K562 (cell line): ENCODE results near the gene VPS11. TPM values are rescaled to one million over a fixed set of nuclear protein-coding genes. Genes with fewer than 3 reads are reported as not detected.

Experiments
- DMBX1 ChIP-seq: fragments of 250-450 bp; sonication (Bioruptor Pico); IDR thresholded peaks from 2 replicates; pipeline ENCODE4 v1.8.0; 2022; ENCODE audit warnings: inconsistent platforms, mild to moderate bottlenecking, moderate library complexity, borderline replicate concordance
- GABPB2 ChIP-seq: fragments of 250-450 bp; sonication (Bioruptor Pico); conservative IDR thresholded peaks from 2 replicates; pipeline ENCODE4 v1.5.1; 2021; ENCODE audit warnings: mild to moderate bottlenecking
- GATAD2A ChIP-seq: fragments of 450-650 bp; IDR thresholded peaks from 2 replicates; pipeline ENCODE4 v1.6.1; 2017
- HDAC1 ChIP-seq, 2 experiments: fragments of 450-650 bp; IDR thresholded peaks; 2 replicates each; pipeline ENCODE4 v1.6.1; 2016 to 2017; ENCODE audit warnings: inconsistent platforms in 1 of 2, mild to moderate bottlenecking in 1 of 2, moderate library complexity in 1 of 2
- KLF1 ChIP-seq: fragments of 450-650 bp; IDR thresholded peaks from 2 replicates; pipeline ENCODE4 v1.6.1; 2016; ENCODE audit warnings: missing genetic modification characterization, missing compliant biosample characterization
- KLF16 ChIP-seq: IDR thresholded peaks from 2 replicates; pipeline ENCODE4 v1.6.1; 2016; ENCODE audit warnings: antibody characterized with exemption
- MTF1 ChIP-seq: fragments of 250-450 bp; sonication (Bioruptor Pico); IDR thresholded peaks from 2 replicates; pipeline ENCODE4 v1.9.0; 2021; ENCODE audit warnings: moderate library complexity, mild to moderate bottlenecking, inconsistent platforms, borderline replicate concordance
- NELFE ChIP-seq: IDR thresholded peaks from 2 replicates; pipeline ENCODE4 v1.6.1; 2011; ENCODE audit warnings: mild to moderate bottlenecking; ENCODE audit not compliant: insufficient read depth, insufficient read length
- NEUROD1 ChIP-seq: fragments of 150-350 bp; IDR thresholded peaks from 2 replicates; pipeline ENCODE4 v1.6.1; 2014; ENCODE audit warnings: borderline replicate concordance, low read length, low read depth; ENCODE audit not compliant: partially characterized antibody
- NR3C1 ChIP-seq: sonication (generic); formaldehyde crosslinking; IDR thresholded peaks from 2 replicates; pipeline ENCODE4 v1.8.1; 2022; ENCODE audit warnings: missing genetic modification reagents
- POLR2B ChIP-seq: fragments of 450-650 bp; IDR thresholded peaks from 2 replicates; pipeline ENCODE4 v1.6.1; 2018; ENCODE audit warnings: low read depth; ENCODE audit not compliant: partially characterized antibody
- PTTG1 ChIP-seq: fragments of 450-650 bp; IDR thresholded peaks from 2 replicates; pipeline ENCODE4 v1.6.1; 2016; ENCODE audit warnings: low read depth, mild to moderate bottlenecking, missing genetic modification characterization, missing compliant biosample characterization
- RAD51 ChIP-seq: fragments of 450-650 bp; IDR thresholded peaks from 2 replicates; pipeline ENCODE4 v1.7.1; 2016; ENCODE audit warnings: low read depth, mild to moderate bottlenecking, borderline replicate concordance
- ZNF212 ChIP-seq: fragments of 450-650 bp; formaldehyde crosslinking; IDR thresholded peaks from 2 replicates; pipeline ENCODE4 v1.4.0; 2020; ENCODE audit warnings: mild to moderate bottlenecking
- ZNF232 ChIP-seq: sonication (generic); formaldehyde crosslinking; IDR thresholded peaks from 2 replicates; pipeline ENCODE4 v1.8.0; 2022; ENCODE audit warnings: mild to moderate bottlenecking, missing genetic modification reagents
- ZNF282 ChIP-seq: sonication (generic); formaldehyde crosslinking; IDR thresholded peaks from 2 replicates; pipeline ENCODE4 v1.8.1; 2023; ENCODE audit warnings: missing genetic modification reagents
- ZNF316 ChIP-seq: fragments of 450-650 bp; IDR thresholded peaks from 2 replicates; pipeline ENCODE4 v1.6.1; 2016
- ZNF436 ChIP-seq: fragments of 250-450, 450-650 bp; sonication (Bioruptor Pico); formaldehyde crosslinking; IDR thresholded peaks from 2 replicates; pipeline ENCODE4 v1.7.0; 2020; ENCODE audit warnings: mild to moderate bottlenecking
- polyA plus RNA-seq, 8 experiments: library from polyadenylated mRNA; depleted of rRNA in 4 of 8; stranded (reverse) in 5 of 8; unstranded in 3 of 8; fragments of >200 nt; fragmentation: Nextera tagmentation in 2 of 8; fragmentation: Illumina TruSeq in 1 of 8; extraction: Ambion mirVana in 2 of 8; extraction: Trizol in 1 of 8; gene quantifications; 2 replicates each; pipeline versions ENCODE4 v1.2.1 to v1.2.3, GENCODE V29; 2011 to 2014; ENCODE audit warnings: inconsistent platforms in 1 of 8, missing spikeins in 1 of 8
- total RNA-seq, 7 experiments: library from RNA; depleted of rRNA in 6 of 7; stranded (reverse); fragments of >200 nt in 6 of 7; fragmentation: Illumina TruSeq in 2 of 7; extraction: Trizol in 2 of 7; gene quantifications; 2 replicates each; pipeline versions ENCODE4 v1.2.1 to v1.2.3, GENCODE V29; 2011 to 2021; ENCODE audit warnings: low replicate concordance in 1 of 7
- TF ChIP-seq, protein P1 (sequence below), 2 experiments: fragments of 450-650 bp; formaldehyde crosslinking in 1 of 2; IDR thresholded peaks; 2 replicates each; pipeline versions ENCODE4 v1.4.0 to v1.6.1; 2014 to 2020; ENCODE audit warnings: mild to moderate bottlenecking in 2 of 2, borderline replicate concordance in 1 of 2, low read depth in 1 of 2
- TF ChIP-seq, protein P2 (sequence below): conservative IDR thresholded peaks from 2 replicates; pipeline ENCODE4 v1.6.1; 2011; ENCODE audit warnings: low read depth, mild to moderate bottlenecking, low read length; ENCODE audit not compliant: control insufficient read depth

VPS11 gene
- total and polyA plus RNA-seq, 9 of the 15 experiments (the other 6 are each of a cell fraction or from before 2014, with no cell fraction given) = 14.1 to 35.5 (median 27.5) TPM

DNA sequence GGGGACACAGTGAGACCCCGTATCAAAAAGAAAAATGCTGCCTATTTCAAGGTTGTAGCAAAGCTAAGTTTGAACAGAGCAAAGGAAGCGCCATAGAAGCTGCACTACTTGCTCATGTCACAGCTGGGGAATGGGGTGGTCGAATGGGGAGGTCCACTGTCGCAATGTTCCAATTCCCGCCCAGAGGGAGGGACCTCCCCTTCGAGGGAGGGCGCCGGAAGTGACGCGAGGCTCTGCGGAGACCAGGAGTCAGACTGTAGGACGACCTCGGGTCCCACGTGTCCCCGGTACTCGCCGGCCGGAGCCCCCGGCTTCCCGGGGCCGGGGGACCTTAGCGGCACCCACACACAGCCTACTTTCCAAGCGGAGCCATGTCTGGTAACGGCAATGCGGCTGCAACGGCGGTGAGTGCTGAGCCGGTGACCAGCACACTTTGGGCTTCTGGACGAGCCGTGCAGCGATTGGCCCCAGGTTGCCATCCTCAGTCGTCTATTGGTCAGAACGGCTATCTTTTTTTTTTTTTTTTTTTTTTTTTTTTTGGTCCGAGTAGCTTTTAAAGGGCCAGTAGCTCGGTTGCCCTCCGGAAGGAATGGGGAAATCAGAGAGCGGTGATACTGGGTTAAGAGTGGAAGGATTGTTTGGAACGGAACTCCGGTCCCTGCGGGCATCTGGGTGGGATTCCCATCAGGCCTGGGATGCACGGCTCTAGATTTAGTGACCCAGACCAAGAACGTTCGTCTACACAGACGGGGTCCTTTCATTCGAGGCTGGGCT is 17.2 kb downstream of the VPS11 start, which contains the start of gene HMBS (continued):
- TF ChIP-seq NEUROD1 (peak; percentile 80), ZNF316 (no peak), ZNF436 (CRISPR knock-in tag) (no peak), ZNF282 (no peak), GATAD2A (no peak), MTF1 (CRISPR knock-in tag) (no peak), ZNF232 (CRISPR knock-in tag) (no peak), RAD51 (peak; percentile 54; the same call in 1 of the 2 replicates), POLR2B (peak; percentile 85), KLF1 (tag) (peak; percentile 58; the same call in 1 of the 2 replicates), NELFE (no peak), ZNF212 (CRISPR knock-in tag) (peak; percentile 33; the same call in 1 of the 2 replicates), PTTG1 (tag) (no peak), KLF16 (no peak), HDAC1 (IDR thresholded peaks at IDR 0.05) (peak in 1 of 2 experiments; percentile 81; a peak in 1 of 4 replicates), GABPB2 (CRISPR knock-in tag) (no peak), DMBX1 (CRISPR knock-in tag) (0 out of 2 replicates have a peak, but pooled peaks have one; percentile 21), NR3C1 (CRISPR knock-in tag) (no peak)
- TF ChIP-seq, protein P1, sequence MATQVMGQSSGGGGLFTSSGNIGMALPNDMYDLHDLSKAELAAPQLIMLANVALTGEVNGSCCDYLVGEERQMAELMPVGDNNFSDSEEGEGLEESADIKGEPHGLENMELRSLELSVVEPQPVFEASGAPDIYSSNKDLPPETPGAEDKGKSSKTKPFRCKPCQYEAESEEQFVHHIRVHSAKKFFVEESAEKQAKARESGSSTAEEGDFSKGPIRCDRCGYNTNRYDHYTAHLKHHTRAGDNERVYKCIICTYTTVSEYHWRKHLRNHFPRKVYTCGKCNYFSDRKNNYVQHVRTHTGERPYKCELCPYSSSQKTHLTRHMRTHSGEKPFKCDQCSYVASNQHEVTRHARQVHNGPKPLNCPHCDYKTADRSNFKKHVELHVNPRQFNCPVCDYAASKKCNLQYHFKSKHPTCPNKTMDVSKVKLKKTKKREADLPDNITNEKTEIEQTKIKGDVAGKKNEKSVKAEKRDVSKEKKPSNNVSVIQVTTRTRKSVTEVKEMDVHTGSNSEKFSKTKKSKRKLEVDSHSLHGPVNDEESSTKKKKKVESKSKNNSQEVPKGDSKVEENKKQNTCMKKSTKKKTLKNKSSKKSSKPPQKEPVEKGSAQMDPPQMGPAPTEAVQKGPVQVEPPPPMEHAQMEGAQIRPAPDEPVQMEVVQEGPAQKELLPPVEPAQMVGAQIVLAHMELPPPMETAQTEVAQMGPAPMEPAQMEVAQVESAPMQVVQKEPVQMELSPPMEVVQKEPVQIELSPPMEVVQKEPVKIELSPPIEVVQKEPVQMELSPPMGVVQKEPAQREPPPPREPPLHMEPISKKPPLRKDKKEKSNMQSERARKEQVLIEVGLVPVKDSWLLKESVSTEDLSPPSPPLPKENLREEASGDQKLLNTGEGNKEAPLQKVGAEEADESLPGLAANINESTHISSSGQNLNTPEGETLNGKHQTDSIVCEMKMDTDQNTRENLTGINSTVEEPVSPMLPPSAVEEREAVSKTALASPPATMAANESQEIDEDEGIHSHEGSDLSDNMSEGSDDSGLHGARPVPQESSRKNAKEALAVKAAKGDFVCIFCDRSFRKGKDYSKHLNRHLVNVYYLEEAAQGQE (IDR thresholded peaks at IDR 0.05; ENCODE audit: borderline replicate concordance) = no peak
- TF ChIP-seq, protein P1 (CRISPR knock-in tag; IDR thresholded peaks at IDR 0.05; ENCODE audit: low read depth) = 0 out of 2 replicates have a peak, but pooled peaks have one; percentile 57
- TF ChIP-seq, protein P2, sequence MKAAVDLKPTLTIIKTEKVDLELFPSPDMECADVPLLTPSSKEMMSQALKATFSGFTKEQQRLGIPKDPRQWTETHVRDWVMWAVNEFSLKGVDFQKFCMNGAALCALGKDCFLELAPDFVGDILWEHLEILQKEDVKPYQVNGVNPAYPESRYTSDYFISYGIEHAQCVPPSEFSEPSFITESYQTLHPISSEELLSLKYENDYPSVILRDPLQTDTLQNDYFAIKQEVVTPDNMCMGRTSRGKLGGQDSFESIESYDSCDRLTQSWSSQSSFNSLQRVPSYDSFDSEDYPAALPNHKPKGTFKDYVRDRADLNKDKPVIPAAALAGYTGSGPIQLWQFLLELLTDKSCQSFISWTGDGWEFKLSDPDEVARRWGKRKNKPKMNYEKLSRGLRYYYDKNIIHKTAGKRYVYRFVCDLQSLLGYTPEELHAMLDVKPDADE = peak; percentile 67; the same call in 1 of the 2 replicates
